ENCODE results near the gene ETFB.
A peak's percentile ranks its signal among the peaks of the same experiment; 100 is the strongest.
"Not testable (repeated sequence)": the region's sequence is repeated elsewhere in the genome, so short reads cannot be mapped to it uniquely, and the experiment has no call there.

ETFB gene

DNA sequence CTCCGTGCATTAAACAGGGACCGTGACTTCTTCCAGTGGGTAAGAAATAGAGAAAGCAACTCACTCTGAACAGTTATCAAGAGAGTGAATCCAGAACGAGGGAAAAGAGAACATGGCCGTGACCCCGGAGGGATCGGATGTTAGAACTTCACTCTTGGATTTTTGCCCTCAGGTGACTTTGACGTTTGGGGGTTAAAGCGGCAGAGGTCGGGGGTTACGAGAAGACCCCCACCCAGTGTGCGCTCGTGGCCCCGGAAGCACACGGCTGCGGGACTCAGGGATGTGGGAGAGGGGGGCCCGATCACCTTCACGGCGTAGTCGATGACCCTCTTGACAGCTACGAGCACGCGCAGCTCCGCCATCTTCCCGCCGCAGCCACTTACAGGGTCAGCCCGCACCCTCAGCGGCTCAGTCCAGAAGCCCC is at the start of gene ETFB:
TSS of gene ETFB (minus strand) at position 424 of the 424 bp plus-strand sequence. CDS start at position 362, 62 bp downstream.
- no peak for DNase-seq

DNA sequence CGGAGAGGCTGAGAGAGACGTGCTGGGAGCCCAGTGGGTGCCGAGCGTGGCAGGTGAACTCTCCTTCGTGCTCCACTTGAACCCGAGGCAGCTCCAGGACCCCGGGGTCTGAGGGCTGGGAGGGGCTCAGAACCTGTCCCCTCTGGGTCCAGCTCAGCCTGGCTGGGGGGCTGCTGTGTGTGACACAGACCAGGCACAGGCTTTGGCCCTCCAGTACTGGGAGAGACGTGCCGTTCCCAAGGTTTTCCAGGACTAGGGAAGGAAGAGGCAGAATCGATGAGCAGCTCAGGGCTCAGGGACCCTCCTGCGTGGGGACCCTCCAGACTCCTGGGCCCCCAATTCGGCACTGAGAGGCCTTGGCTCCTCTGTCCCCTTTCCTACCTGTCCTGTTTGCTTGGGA is 49.0 kb upstream of the ETFB start:
- DNase-seq: no peak

DNA sequence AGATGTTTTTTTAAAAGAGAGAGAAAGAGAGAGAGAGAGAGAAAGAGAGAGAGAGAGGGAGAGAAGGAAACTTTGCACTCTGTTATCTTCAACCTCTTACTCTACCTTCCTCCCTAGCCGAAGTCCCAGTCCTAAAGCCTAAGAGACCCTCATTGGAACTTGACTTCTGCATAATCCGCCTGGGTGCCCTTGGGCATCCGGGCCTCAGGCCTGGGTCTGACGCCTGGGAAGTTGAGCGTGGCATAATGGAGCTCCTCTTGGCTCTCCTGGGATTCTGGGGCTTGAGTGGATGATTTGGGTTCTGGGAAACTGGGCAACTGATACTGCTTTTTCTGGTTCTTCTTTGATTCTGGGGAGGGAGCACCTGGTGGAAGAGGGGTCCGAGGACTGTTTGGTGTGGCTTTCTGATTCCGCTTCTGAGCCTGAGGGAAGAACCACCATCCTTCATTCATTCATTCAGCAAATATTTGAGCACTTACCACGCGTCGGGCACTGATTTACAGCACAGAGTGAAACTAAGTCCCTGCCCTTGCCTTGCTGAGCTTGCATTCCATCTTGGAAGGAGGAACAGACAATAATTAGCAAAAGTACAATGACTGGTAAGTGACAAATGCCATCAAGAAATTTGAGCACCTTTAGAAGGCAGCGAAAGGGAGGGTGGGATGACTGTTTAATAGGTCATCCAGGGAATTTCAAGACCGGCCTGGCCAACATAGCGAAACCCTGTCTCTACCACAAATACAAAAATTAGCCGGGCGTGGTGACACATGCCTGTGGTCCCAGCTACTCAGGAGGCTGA is 45.0 kb upstream of the ETFB start:
- DNase-seq: no peak

DNA sequence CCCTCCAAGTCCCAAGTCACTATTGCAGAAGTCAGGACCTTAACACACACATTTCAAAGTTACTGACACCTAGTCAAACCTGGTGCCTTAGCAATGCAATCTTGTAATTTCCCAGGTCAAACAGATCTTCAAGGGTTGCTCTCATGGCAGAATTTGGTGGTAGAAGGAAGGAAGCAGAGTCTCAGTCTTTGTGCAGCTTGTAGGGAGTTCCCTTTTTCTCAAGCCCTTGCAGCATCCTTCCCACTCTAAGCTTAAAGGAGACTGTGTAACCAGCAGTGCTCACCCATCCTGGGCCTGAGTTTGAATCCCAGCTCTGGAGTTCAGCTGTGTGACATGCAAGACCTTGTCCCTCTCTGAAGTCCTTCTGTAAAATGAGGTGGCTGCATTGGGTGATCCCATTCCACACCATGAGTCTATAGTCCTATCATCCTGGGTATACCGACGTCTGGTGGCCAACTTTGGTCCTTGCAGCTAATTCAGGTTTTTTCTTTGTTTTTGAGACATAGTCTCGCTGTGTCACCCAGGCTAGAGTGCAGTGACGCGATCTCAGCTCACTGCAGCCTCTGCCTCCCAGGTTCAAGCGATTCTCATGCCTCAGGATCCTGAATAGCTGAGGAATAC is 41.4 kb upstream of the ETFB start:
- peak; percentile 27 for DNase-seq

DNA sequence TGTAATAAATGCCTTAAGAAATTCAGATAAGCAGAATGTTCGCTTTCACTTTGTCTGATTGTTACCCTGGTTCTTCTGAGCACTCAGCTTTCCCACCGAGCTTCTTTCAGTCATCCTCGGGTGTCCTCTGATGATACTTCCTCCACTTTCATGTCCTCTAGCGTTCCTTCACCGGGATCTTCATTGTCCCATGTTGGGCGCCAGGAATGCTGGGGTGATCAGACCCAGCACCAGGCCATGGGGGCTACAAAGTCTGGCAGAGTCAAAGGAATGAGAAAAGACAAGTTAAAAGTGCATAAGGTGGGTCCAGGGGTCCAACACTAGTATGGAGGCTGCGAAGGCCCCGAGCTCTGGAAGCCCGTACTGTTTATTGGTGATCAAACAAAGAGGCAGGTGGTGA is 35.9 kb upstream of the ETFB start:
- no peak for DNase-seq

DNA sequence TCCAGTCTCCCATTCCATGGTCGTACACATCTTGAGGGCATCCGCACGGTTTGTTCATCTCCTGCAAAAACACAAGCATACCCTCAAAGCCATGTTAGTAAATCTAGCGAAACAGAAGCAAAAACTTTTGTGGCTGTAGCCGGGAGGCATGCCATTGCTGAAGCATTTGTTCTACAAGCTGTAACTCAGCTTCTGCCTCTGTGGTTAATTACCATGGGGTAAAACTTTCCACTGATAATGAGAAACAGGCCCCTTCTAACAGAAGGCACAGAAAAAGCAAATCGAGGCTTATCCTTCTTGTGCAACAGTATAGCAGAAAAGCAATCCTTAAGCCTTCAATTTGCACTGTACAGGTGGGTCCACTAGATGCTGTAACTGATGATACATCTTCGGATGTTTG is 33.7 kb upstream of the ETFB start:
- not testable (repeated sequence) for DNase-seq

DNA sequence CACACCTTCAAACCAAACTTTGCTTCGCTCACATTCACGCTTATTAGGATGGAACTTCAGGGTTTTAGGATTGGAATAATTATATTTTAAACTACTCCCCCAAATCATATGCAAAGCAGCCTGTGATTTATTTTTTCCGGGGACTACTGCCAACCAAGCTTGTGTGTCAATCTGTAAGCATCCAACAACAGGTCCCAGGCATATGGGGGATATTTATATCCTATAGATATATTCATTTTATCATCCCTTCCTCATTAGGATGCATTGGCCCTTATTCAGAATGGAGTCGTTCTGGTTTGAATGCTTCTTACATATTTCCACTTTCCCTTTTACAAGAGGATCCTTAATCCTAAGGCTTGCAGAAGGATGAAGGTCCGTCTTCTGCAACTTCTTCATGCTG is 33.0 kb upstream of the ETFB start:
- DNase-seq: no peak

DNA sequence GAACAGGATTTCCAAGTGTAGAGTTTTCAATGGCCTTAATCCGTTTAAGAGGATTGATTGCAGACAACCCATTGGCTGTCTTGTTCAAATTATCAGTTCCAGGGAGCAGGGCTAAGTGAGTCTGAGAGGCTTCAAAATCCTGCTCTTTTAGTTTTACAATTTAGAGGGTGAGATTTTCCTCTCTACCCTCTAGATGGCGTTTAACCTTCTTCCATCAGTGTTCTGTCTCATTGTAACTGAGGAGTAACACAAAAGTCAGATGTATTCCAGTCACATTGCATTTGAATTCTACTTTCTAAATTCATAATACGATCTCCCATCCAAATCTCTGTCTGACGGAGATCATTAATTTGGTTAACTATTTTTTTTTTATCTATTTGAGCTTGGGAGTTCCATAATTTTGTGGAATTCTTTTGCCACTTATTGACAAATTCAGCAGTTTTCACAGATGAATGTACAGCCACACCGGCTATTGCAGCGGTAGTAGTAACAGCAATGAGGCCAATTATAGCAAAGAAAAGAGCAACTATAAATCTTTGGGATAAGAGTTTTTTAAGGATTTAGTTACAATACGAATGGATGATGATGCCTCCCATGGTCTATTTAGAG is 32.0 kb upstream of the ETFB start:
- DNase-seq: no peak

DNA sequence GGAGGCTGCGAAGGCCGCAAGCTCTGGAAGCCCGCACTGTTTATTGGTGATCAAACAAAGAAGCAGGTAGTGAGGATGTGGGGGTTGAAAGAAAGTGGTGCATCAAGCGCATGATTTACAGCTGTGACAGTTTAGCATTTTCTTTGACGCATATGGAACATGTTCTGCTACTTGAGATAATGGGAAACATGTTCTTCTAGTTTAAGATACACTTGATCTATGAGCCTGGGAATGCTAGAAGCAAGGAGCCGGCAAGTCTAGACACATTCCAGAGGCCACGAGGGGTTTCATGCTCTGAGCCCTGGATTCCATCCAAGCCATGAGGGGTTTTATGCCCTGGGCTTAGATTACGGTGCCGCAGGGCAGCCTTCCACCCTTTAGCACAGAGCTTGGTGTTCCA is 31.3 kb upstream of the ETFB start:
- not testable (repeated sequence) for DNase-seq

DNA sequence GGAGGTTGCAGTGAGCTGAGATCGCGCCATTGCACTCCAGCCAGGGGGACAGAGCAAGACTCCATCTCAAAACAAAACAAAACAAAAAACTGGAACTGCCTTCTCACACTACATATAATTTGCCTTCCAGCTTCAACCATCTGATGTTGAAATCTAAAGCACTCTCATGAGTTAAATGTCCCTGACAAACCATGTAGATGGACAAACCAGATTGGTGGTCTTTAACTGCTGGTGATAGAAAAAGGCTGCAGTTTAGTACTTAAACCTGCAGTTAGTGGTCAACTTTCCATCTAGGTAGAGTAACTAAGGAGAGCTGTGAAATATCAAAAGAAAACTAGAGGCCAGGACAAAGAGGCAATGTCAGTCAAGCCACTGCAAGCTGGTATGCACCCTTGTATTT is 30.0 kb upstream of the ETFB start:
- DNase-seq: no peak

DNA sequence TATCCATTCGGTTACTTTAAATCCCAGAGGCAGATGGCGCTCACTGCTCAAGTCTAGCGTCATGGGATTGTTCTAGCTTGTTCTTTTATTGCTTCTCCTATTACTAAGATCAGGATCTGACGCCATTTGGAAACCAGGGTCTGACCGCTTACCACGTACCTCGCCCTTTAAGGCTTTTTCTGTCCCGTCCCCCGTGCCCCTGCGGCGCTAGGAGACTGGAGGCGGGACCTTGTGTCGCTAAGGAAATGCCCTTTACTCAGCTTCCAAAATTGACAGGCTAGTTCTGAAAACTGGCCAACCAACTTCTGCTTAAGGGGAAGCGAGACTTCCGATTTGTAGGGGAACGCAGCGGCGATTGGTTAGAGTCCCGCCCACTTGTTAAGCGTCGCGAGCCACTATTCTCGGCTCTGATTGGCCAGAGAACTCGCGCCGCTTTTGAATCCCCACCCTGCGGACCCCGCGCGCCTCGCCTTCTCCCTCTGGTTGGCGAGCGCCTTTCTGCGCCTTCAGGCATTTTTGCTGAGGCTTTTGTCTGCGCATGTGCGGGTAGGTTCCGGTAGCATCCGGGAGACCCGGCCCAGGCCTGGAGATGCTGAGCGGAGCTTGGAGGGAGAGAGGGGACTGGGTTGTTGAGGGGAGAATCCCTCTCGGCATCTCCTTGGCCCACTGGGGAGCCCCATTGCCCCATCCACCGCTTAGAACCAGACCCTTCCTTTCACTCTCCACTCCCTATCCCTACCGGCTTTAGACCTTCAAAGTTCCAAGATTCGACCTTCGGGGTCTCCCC is 28.1 kb upstream of the ETFB start:
- peak; percentile 94 for DNase-seq

DNA sequence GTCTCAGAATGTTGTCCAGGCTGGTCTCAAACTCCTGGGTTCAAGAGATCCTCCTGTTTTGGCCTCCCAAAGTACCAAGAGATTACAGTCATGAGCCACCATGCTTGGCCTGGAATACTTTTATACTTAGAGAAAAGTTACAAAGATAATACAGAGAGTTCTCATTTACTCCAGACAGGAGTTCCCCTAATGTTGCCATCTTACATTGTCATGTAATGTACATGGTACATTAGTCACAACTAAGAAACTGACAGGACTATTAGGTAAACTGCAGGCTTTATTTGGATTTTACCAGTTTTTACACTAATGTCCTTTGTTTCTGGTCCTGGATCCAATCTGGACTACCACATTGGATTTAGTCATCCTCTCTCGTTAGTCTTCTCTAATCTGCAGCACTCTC is 26.5 kb upstream of the ETFB start:
- no peak for DNase-seq

DNA sequence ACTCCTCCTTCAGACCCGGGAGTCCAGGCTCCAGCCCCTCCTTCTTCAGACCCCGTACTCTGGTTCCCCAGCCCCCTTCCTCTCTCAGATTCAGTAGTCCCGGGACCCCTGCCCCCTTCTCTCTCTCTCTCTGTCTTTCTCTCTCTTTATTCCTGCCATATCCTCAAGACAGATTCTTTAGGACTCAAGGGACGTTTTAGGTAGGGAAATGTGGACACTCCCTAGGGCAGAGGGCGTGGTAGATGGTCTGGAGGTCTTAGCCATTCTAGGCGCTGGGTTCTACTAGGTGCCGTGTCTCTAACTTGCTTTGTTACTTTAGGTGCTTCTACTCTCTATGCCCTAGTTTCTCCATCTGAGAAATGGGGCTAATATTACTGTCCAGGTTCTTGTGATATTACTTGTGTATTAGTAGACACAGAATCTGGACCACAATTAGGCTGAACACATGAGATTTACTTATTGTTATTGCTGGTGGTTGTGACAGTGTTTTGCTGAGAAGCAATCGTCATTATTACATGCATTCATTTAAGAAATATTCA is 25.0 kb upstream of the ETFB start:
- DNase-seq: no peak

DNA sequence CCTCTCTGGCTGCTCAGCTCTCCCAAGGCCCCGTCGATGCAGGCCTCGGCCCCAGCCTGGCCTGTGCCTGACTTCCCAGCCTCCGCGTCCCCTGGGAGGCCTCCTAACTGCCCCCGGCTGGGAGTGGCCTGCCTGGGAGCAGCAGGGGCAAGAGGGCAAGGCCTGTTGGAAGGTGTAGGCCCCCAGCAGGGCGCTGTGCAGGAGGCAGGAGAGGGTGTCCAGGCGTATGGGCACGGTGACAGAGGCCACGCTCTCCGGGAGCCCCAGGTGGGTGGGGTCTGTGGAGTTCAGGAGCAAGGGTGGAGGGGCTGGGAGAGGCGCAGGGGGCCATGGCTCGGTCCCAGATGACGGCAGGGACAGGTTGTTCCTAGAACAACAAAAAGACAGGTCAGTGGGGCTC is 23.0 kb upstream of the ETFB start:
- no peak for DNase-seq

DNA sequence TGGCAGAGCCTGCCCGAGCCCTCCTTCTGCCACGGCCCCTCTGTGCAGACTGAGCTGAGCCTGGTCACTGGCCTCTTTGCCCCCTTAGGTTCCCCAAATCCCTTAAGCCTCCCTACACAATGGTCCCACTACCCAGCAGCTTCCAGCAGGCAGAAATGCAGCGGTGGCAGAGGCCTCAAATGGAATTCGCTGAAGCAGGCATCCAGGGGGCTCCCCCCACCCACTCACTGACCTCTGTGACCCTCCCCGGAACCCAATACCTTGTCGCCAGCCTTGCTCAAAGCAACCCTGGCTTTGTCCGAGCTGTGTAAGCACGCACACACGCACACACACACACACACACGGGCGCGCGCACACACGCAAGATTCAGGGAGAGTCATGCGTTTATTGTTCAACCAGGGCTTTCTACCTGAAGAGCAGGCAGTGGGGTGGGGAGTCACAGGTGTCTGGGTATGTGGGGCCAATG is 21.8 kb upstream of the ETFB start, which contains the start of gene LIM2:
TSS of gene LIM2 (minus strand) at position 51 of the 466 bp plus-strand sequence. CDS start 531 bp downstream, outside the sequence.
- no peak for DNase-seq

DNA sequence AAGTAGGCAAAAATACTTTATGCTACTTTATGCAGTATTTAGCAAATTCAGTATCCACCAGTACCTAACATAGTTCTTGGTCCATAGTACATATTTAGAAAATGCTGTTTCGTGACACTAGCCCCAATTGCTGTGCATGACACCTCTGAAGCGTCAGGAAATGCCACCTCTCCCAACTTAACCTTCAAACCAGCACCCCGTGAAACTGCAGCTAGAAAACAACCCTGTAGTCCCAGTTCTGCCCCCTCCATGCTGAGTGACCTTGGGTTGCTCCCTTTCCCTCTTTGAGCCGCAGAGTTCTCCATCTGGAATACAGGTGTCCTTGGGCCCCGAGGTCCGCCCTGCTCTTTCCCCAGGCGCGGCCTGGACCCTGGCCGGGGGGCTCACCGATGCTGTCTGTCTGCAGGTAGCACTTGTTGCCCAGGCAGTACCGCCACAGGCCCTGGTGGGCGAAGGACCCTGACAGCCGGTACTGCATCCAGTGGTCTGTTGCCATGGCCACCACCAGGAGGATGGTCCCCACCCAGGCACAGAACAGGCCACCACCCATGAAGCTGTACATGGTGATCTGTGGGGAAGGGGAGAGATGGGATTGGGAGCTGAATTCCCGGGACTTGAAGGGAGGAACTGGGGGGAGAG is 20.8 kb upstream of the ETFB start:
- DNase-seq: no peak

DNA sequence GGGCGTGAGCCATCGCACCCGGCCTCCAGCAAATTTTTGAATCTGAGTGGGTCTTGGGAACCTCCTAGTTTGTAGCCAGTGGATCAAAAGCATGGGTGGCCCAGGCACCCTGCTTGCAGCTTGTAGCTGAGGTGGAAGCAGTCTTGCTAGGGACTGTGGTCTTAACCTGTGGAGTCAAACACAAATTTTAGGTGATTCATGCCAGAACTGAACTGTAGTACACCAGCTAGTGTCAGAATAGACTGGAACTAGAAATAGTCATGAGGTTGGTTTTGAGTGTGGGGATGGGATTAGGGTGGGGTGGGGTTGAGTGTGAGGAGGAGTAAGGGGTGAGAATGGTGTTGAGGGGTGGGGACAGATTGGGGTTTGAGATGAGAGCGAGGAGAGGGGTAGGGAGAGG is 15.8 kb upstream of the ETFB start:
- no peak for DNase-seq

DNA sequence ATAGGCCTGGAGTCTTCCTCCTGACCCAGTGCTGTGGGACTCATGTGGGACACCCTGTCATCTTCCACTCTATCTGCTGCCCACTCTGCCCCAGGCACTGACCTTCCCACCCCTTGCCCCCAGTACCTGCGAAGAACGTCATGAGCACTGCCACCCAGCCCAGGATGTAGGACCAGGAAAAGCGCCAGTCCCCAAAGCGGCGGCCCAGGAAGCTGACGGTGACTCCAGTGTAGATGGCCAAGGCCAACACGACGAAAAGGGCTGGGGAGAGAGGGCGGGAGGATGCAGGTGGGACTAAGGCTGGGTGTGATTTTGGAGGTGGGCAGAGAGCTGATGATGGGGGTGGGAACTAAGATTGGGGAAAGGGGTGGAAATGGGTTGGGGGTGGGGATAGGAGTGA is 14.2 kb upstream of the ETFB start:
- DNase-seq: no peak

DNA sequence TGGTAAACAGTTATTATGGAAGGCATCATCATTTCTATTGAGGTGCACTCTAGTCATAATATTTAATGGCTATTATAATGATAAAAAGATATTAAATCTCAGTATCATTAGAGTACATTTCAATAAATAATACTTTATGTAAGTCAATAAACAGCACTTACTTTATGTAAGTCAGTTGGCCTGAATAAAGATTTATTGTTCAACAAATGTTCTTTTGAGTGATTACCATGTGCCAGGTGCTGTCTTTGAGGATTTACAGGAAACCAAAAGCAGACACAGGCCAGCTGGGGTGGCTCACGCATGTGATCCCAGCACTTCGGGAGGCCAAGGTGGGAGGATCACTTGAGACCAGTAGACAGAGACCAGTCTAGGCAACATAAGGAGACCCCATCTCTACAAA is 11.2 kb upstream of the ETFB start:
- no peak for DNase-seq

DNA sequence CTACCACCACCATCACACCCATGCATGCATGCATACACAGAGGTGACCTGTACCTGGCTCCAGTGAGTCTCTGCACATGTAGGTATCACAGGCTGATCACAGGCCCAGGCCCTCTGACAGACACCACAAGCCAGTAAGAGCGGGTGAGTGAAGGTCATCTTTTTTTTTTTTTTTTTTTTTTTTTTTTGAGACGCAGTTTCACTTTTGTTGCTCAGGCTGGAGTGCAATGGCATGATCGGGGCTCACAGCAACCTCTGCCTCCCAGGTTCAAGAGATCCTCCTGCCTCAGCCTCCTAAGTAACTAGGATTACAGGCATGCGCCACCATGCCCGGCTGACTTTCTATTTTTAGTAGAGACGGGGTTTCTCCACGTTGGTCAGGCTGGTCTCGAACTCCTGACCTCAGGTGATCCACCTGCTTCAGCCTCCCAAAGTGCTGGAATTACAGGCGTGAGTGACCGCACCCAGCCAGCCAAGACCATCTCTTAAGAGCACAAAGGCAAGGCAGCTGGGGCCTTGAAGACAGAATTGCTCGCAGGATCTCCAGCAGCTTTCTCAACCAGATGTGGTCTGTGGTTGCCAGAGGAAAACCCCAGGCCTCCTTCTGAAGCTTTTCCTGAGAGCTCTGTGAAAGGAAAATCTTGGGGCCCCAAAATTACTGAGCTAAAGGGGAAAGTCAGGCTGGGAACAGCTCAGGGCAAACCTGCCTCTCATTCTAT is 9.5 kb upstream of the ETFB start:
- no peak for DNase-seq

DNA sequence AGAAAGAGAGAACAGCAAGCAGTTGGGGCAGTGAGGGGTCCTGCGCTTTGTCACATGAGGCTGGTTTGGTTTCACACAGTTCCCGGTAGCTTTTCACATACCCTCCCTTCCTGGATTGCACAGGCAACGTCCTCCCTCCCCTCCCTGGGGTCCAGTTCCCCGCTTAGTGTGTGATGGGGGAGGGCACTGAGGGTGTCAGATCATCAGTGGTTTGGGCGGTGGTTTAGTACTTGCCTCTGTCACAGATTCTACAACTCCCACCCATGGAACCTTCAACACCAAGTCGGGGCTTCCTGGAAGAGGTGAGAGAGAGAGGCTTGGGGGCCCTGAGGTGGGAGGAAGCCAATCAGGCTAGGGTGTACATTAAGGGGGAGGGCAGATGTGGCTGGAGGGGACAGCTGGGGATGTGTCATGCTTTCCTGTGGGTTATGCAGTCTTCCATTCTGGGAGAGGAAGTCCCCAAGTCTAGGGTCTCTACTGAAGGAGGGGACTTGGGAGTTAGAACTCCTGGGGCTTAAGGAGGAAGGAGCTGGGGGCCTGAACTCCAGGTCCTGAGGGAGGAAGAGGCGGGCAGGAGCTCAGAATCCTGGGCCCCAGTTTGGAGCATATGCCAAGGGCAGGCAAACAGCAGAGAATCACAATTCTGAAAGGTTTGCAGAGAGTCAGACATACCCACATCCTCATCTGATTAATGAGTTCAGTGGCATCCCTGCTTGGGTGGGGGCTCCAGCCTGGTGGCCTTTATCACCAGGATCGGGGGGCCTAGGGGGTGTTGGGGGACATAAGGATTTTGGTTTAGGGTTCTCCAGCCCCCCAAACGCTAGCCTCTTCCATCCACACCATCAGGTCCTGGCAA is 6.7 kb upstream of the ETFB start, which contains the start of gene NKG7:
TSS of gene NKG7 (minus strand) at position 6 of the 856 bp plus-strand sequence. CDS start 119 bp downstream, outside the sequence.
- DNase-seq: peak; percentile 78
